CD4-positive, alpha-beta T cell (primary cell): ENCODE measurements around the gene CFAP100. TPM values are rescaled to one million over a fixed set of nuclear protein-coding genes. Genes with fewer than 3 reads are reported as not detected.

ENCODE experiments used
- ATAC-seq: fragments of 200-7000 bp; cut with Tn5 transposase; one replicate; pipeline ENCODE4 v1.10.0; 2022; ENCODE audit warnings: mild to moderate bottlenecking; ENCODE audit not compliant: poor library complexity
- CTCF ChIA-PET: fragments of 350-600 bp; sonication (Branson Sonifier 250); formaldehyde crosslinking; loops from one replicate; lab custom pipeline; 2021; ENCODE audit warnings: antibody characterized with exemption, inconsistent platforms; lab: Charles Lee
- POLR2A ChIA-PET: fragments of 350-600 bp; sonication (Branson Sonifier 250); formaldehyde crosslinking; loops from one replicate; lab custom pipeline; 2021; ENCODE audit warnings: antibody characterized with exemption, inconsistent platforms; lab: Charles Lee
- DNase-seq, 14 experiments: peaks; one replicate each; pipeline ENCODE4 v3.0.0-alpha.2; 2013 to 2020; ENCODE audit warnings: mixed read lengths in 2 of 14
- H3K27ac ChIP-seq, 2 donors: one replicate each; pipeline versions ENCODE4 v1.5.1 to v1.7.0; 2013; ENCODE audit warnings: low read length in 2 of 2, low read depth in 1 of 2, mild to moderate bottlenecking in 1 of 2
- H3K27me3 ChIP-seq, 2 experiments: 1 replicate in 1 of 2; 2 replicates in 1 of 2; pipeline versions ENCODE4 v1.6.1 to v1.7.0; 2013; ENCODE audit warnings: low read length in 2 of 2, control low read depth in 1 of 2, mild to moderate bottlenecking in 1 of 2, moderate library complexity in 1 of 2; ENCODE audit not compliant: insufficient read depth in 2 of 2, control insufficient read depth in 1 of 2
- H3K36me3 ChIP-seq: one replicate; pipeline ENCODE4 v1.6.1; 2013; ENCODE audit warnings: low read length, control low read depth; ENCODE audit not compliant: insufficient read depth
- H3K4me1 ChIP-seq: one replicate; pipeline ENCODE4 v1.6.1; 2013; ENCODE audit warnings: low read length, control low read depth; ENCODE audit not compliant: insufficient read depth
- H3K4me3 ChIP-seq: one replicate; pipeline ENCODE4 v1.5.1; 2013; ENCODE audit warnings: mild to moderate bottlenecking, low read length, moderate library complexity
- H3K9me3 ChIP-seq, 2 experiments: 1 replicate in 1 of 2; 2 replicates in 1 of 2; pipeline versions ENCODE4 v1.6.1 to v1.7.0; 2013; ENCODE audit warnings: low read length in 2 of 2, mild to moderate bottlenecking in 2 of 2, control low read depth in 1 of 2, moderate library complexity in 1 of 2; ENCODE audit not compliant: control insufficient read depth in 1 of 2, insufficient read depth in 1 of 2
- H3K27ac Mint-ChIP-seq: one replicate; pipeline ENCODE4 v1.8.0; 2020; ENCODE audit warnings: mixed read lengths
- H3K27me3 Mint-ChIP-seq: one replicate; pipeline ENCODE4 v1.8.0; 2021; ENCODE audit warnings: mixed read lengths
- H3K36me3 Mint-ChIP-seq: one replicate; pipeline ENCODE4 v1.8.0; 2021; ENCODE audit warnings: low read depth, mixed read lengths
- H3K4me1 Mint-ChIP-seq: one replicate; pipeline ENCODE4 v1.8.0; 2021; ENCODE audit warnings: low read depth, mixed read lengths
- H3K4me3 Mint-ChIP-seq: one replicate; pipeline ENCODE4 v1.8.0; 2020; ENCODE audit warnings: mild to moderate bottlenecking, mixed read lengths
- H3K9me3 Mint-ChIP-seq: one replicate; pipeline ENCODE4 v1.8.0; 2020; ENCODE audit warnings: mixed read lengths
- intact Hi-C, 2 experiments: fragments of 100-400 bp; cut with DNase I in 1 of 2; cut with micrococcal nuclease in 1 of 2; formaldehyde crosslinking; loops; one replicate each; pipeline versions ENCODE4 v1.15.1 to v1.9.0; 2023 to 2025; cut with DNase I, micrococcal nuclease
- total RNA-seq, 174 experiments: library from RNA in 2 of 174; stranded (reverse) in 2 of 174; gene quantifications; one replicate each; pipeline ENCODE4 v1.2.3 and lab custom pipeline; 2021 to 2026
- TF ChIP-seq, protein P1 (sequence below): fragments of 200-600 bp; IDR thresholded peaks from one replicate; pipeline ENCODE4 v1.8.0; 2022; ENCODE audit warnings: antibody characterized with exemption, mild to moderate bottlenecking

CFAP100 gene
- total RNA-seq, 2 experiments from 2014 or later = not detected

DNA sequence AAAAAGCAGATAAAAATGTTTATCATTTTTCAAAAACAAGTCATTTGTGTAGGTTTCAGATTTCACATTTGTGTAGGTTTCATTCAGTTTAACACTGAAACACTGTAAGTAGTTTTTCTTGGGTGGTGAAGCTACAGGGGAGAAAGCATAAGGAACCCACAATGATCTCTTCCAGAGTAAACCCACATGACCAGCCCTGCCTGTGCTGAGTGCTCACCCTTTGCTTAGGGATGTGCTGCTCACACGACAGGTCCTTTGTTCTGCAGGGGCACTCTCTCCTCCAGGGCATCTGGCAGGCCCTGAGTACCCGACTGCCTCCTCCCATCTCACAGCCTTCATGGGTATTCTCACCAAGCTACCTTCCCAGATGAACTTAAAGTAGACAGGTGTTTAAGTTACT lies 52.1 kb downstream of the CFAP100 start:
- Histone ChIP-seq H3K9me3 (no peaks in the 10 kb centered on the region), H3K27ac (no peak overlapping the region), H3K4me1 (no peaks in the 10 kb centered on the region), H3K36me3 (peaks cover 46% of the 10 kb centered on the region), H3K27me3 (no peaks in the 10 kb centered on the region), H3K4me3 (no peak overlapping the region)
- Mint-ChIP-seq H3K4me1 (no peaks in the 10 kb centered on the region), H3K9me3 (no peaks in the 10 kb centered on the region), H3K4me3 (no peak overlapping the region), H3K36me3 (peaks cover 63% of the 10 kb centered on the region), H3K27ac (no peak overlapping the region), H3K27me3 (no peaks in the 10 kb centered on the region)
- intact Hi-C loops = no loop called here
- TF ChIP-seq, protein P1, sequence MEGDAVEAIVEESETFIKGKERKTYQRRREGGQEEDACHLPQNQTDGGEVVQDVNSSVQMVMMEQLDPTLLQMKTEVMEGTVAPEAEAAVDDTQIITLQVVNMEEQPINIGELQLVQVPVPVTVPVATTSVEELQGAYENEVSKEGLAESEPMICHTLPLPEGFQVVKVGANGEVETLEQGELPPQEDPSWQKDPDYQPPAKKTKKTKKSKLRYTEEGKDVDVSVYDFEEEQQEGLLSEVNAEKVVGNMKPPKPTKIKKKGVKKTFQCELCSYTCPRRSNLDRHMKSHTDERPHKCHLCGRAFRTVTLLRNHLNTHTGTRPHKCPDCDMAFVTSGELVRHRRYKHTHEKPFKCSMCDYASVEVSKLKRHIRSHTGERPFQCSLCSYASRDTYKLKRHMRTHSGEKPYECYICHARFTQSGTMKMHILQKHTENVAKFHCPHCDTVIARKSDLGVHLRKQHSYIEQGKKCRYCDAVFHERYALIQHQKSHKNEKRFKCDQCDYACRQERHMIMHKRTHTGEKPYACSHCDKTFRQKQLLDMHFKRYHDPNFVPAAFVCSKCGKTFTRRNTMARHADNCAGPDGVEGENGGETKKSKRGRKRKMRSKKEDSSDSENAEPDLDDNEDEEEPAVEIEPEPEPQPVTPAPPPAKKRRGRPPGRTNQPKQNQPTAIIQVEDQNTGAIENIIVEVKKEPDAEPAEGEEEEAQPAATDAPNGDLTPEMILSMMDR = no peak
- CTCF ChIA-PET = no interaction called here
- POLR2A ChIA-PET = no interaction called here
- DNase-seq (no peak), ATAC-seq (no peak)

DNA sequence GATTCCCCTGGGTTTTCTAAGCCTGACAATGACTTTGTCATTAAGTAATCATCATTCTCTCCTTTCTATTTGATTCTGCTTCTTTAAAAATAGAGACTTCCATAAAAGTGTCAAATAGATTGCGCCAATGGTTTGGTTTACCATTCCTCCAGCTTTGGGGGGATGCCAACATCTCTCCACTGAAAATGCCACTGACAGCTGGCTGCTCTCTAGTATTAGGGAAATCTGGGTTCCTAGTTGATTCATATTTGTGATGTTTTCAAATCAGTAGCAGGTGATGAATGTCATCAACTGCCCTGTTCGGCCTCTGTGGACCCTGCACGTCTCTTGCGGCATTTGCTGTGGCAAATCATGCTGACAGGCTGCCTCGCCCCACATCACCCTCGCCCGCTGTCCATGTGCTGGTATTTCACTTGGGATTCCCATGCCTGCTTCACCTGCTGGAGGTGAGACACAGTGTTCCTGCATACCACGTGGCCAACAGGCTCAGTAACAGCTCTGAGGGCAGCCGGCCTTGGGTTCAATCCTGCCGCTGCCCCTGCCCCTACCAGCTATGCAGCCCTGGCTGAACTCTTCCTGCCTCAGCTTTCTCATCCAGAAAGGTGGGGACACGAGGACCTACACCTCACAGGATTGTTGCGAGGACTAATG lies 52.9 kb downstream of the CFAP100 start:
- H3K4me3 ChIP-seq = no peak overlapping the region
- ChIA-PET CTCF (no interaction called here), POLR2A (no interaction called here)
- Mint-ChIP-seq H3K27me3 (no peaks in the 10 kb centered on the region), H3K4me1 (no peaks in the 10 kb centered on the region), H3K9me3 (no peaks in the 10 kb centered on the region), H3K27ac (no peak overlapping the region), H3K36me3 (peaks cover 68% of the 10 kb centered on the region), H3K4me3 (no peak overlapping the region)
- H3K36me3 ChIP-seq = peaks cover 51% of the 10 kb centered on the region
- TF ChIP-seq, protein P1 = no peak
- H3K9me3 ChIP-seq = no peaks in the 10 kb centered on the region
- ATAC-seq (no peak), DNase-seq (no peak)
- intact Hi-C loops = no loop called here
- no peaks in the 10 kb centered on the region for H3K27me3 ChIP-seq
- H3K4me1 ChIP-seq = no peaks in the 10 kb centered on the region
- H3K27ac ChIP-seq = no peak overlapping the region

DNA sequence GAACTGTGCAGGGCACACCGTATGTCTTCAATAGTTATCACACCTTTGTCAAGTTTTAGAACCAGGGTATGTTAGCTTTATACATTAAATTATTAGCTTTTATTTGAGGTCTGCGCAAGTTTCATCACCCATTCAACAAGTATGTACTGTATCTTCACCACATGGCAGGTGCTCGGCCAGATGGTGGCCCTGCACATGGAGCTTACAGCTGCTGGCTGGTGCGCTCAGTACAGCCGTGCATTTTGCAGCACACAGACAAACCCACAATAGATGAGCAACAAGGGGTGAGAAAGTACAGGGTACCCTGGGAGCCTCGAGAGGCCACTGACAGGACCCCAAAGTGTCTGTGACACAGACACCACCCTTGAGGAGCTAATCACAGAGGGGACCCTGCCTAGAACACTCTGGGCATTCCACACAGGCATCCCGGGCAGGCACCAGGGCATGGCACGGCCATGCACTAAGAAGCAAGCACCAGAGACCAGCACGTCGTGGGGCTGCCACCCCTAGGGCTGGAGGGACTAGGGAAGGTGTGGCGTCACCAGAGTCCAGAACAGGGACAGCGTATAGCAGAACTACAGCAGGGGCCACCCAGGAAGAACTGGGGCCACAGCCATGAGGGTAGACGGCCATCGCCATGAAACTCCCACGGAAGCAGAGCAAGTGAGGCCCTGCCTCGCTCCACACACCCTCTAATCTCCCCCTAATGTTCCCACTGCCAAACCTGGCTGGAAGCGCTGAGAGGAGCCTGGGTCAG lies 53.6 kb downstream of the CFAP100 start:
- intact Hi-C loops = no loop called here
- H3K27ac Mint-ChIP-seq = no peak overlapping the region

More for the DNA sequence above, 53.6 kb downstream of the CFAP100 start:
- ATAC-seq = no peak
- Mint-ChIP-seq H3K9me3 (no peaks in the 10 kb centered on the region), H3K4me1 (no peaks in the 10 kb centered on the region), H3K4me3 (no peak overlapping the region), H3K36me3 (peaks cover 70% of the 10 kb centered on the region), H3K27me3 (no peaks in the 10 kb centered on the region)
- TF ChIP-seq, protein P1 = no peak
- ChIA-PET POLR2A (no interaction called here), CTCF (no interaction called here)
- Histone ChIP-seq H3K36me3 (peaks cover 47% of the 10 kb centered on the region), H3K4me1 (no peaks in the 10 kb centered on the region), H3K27me3 (no peaks in the 10 kb centered on the region), H3K4me3 (no peak overlapping the region), H3K9me3 (no peaks in the 10 kb centered on the region), H3K27ac (no peak overlapping the region)
- no peak for DNase-seq
